Natural killer cell (primary cell): Measurements from ENCODE around the gene FARSA. TPM values are rescaled to one million over a fixed set of nuclear protein-coding genes. Genes with fewer than 3 reads are reported as not detected.

Source experiments
- ATAC-seq, 3 donors: fragments of 150-1000 bp in 2 of 3; fragments of 200-7000 bp in 1 of 3; cut with Tn5 transposase; 1 replicate in 1 of 3; 2 replicates in 2 of 3; pipeline ENCODE4 v1.10.0; 2021; ENCODE audit warnings: mild to moderate bottlenecking in 2 of 3, moderate library complexity in 2 of 3
- DNase-seq, 2 donors: peaks; one replicate each; pipeline versions ENCODE4 v3.0.0 to v3.0.0-alpha.2; 2013 to 2021; ENCODE audit warnings: mixed read lengths in 1 of 2
- H3K27ac ChIP-seq: one replicate; pipeline ENCODE4 v1.5.1; 2013; ENCODE audit warnings: mild to moderate bottlenecking, low read length
- H3K27me3 ChIP-seq: one replicate; pipeline ENCODE4 v1.6.1; 2013; ENCODE audit warnings: low read length; ENCODE audit not compliant: control insufficient read depth, insufficient read depth
- H3K36me3 ChIP-seq: one replicate; pipeline ENCODE4 v1.6.1; 2013; ENCODE audit warnings: low read length; ENCODE audit not compliant: control insufficient read depth, insufficient read depth
- H3K4me1 ChIP-seq: one replicate; pipeline ENCODE4 v1.6.1; 2013; ENCODE audit warnings: low read length; ENCODE audit not compliant: control insufficient read depth, insufficient read depth
- H3K4me3 ChIP-seq: one replicate; pipeline ENCODE4 v1.5.1; 2013; ENCODE audit warnings: low read length
- H3K9me3 ChIP-seq: one replicate; pipeline ENCODE4 v1.6.1; 2013; ENCODE audit warnings: low read length; ENCODE audit not compliant: control insufficient read depth, insufficient read depth
- H3K27ac Mint-ChIP-seq, 2 donors: one replicate each; pipeline ENCODE4 v1.8.0; 2022; ENCODE audit warnings: mild to moderate bottlenecking in 2 of 2, mixed read lengths in 2 of 2, moderate library complexity in 1 of 2
- H3K27me3 Mint-ChIP-seq, 2 donors: one replicate each; pipeline ENCODE4 v1.8.0; 2022; ENCODE audit warnings: low read depth in 2 of 2, mixed read lengths in 2 of 2
- H3K36me3 Mint-ChIP-seq: one replicate; pipeline ENCODE4 v1.8.0; 2022; ENCODE audit warnings: mixed read lengths
- H3K4me1 Mint-ChIP-seq, 2 donors: one replicate each; pipeline ENCODE4 v1.8.0; 2022; ENCODE audit warnings: mixed read lengths in 2 of 2
- H3K4me3 Mint-ChIP-seq: one replicate; pipeline ENCODE4 v1.8.0; 2022; ENCODE audit warnings: mild to moderate bottlenecking, moderate library complexity, mixed read lengths
- H3K9me3 Mint-ChIP-seq, 2 donors: one replicate each; pipeline ENCODE4 v1.8.0; 2022; ENCODE audit warnings: mixed read lengths in 2 of 2
- CTCF ChIP-seq: fragments of 200-600 bp; IDR thresholded peaks from one replicate; pipeline ENCODE4 v1.8.0; 2022; ENCODE audit warnings: antibody characterized with exemption
- WGBS: methylation state at CpG from one replicate; pipeline ENCODE4 v1.1.7; 2013; ENCODE audit warnings: missing lambda C conversion rate; ENCODE audit not compliant: insufficient coverage; 5-methylcytosine and 5-hydroxymethylcytosine counted together
- intact Hi-C: fragments of 100-400 bp; cut with micrococcal nuclease; formaldehyde crosslinking; loops from one replicate; pipeline ENCODE4 v1.14.2; 2022
- total RNA-seq, 4 donors: library from RNA; stranded (reverse); fragments of 120-200 nt in 1 of 4; gene quantifications; one replicate each; pipeline versions ENCODE4 v1.2.3 to v1.2.4, GENCODE V29; 2013 to 2022

Gene FARSA
- total RNA-seq, 3 donors from 2014 or later (not counting 1 experiment from before 2014, with no cell fraction given) = 29.3 to 34.5 (median 32.0) TPM

- Mint-ChIP-seq H3K9me3 (no peaks in the 10 kb centered on the region), H3K27ac (peak overlapping the region in 1 of 2 donors; percentile 41), H3K36me3 (no peaks in the 10 kb centered on the region), H3K4me1 (peaks cover 22 to 24% of the 10 kb centered on the region in 2 donors), H3K4me3 (no peak overlapping the region), H3K27me3 (no peaks in the 10 kb centered on the region)
- intact Hi-C loops = no loop called here
- H3K27me3 ChIP-seq = no peaks in the 10 kb centered on the region
- no peak overlapping the region for H3K27ac ChIP-seq
- no peak for TF ChIP-seq CTCF
- no peak overlapping the region for H3K4me3 ChIP-seq
- peaks cover 26% of the 10 kb centered on the region for H3K4me1 ChIP-seq
- DNase-seq (no peak), ATAC-seq (no peak)
- peaks cover 65% of the 10 kb centered on the region for H3K36me3 ChIP-seq
- no peaks in the 10 kb centered on the region for H3K9me3 ChIP-seq
- 94% methylated on average over 16 of the region's 16 CpGs for WGBS
Measured at GRCh38 chr19:12949363-12950283, 16.1 kb upstream of the FARSA start.

- Histone ChIP-seq H3K27ac (no peak overlapping the region), H3K9me3 (no peaks in the 10 kb centered on the region), H3K4me1 (peaks cover 28% of the 10 kb centered on the region), H3K27me3 (no peaks in the 10 kb centered on the region), H3K4me3 (no peak overlapping the region), H3K36me3 (peaks cover 67% of the 10 kb centered on the region)
- 98% methylated on average over 30 of the region's 30 CpGs for WGBS
- Mint-ChIP-seq H3K9me3 (no peaks in the 10 kb centered on the region), H3K4me3 (no peak overlapping the region), H3K27ac (no peak overlapping the region), H3K36me3 (no peaks in the 10 kb centered on the region), H3K27me3 (no peaks in the 10 kb centered on the region), H3K4me1 (peaks cover 18 to 24% of the 10 kb centered on the region in 2 donors)
- DNase-seq = no peak
- no peak for ATAC-seq
- intact Hi-C loops = no loop called here
- no peak for TF ChIP-seq CTCF
Measured at GRCh38 chr19:12948612-12949362, 15.3 kb upstream of the FARSA start.

GRCh38 chr19:12947702-12948611 is 14.4 kb upstream of the FARSA start:
- Histone ChIP-seq H3K36me3 (peaks cover 67% of the 10 kb centered on the region), H3K4me3 (no peak overlapping the region), H3K27me3 (no peaks in the 10 kb centered on the region), H3K27ac (no peak overlapping the region), H3K4me1 (peaks cover 34% of the 10 kb centered on the region), H3K9me3 (no peaks in the 10 kb centered on the region)
- TF ChIP-seq CTCF = no peak
- Mint-ChIP-seq H3K36me3 (no peaks in the 10 kb centered on the region), H3K27ac (peak overlapping the region; percentile 26 to 44), H3K27me3 (no peaks in the 10 kb centered on the region), H3K4me1 (peaks cover 25 to 27% of the 10 kb centered on the region in 2 donors), H3K4me3 (no peak overlapping the region), H3K9me3 (no peaks in the 10 kb centered on the region)
- WGBS = 96% methylated on average over 28 of the region's 28 CpGs
- DNase-seq = no peak
- intact Hi-C loops = no loop called here
- ATAC-seq = no peak
